ENCODE results near the gene STOML2. TPM values are rescaled to one million over a fixed set of nuclear protein-coding genes. Genes with fewer than 3 reads are reported as not detected.

STOML2 gene
- total RNA-seq, 1 experiment from 2014 or later = 109 TPM

DNA sequence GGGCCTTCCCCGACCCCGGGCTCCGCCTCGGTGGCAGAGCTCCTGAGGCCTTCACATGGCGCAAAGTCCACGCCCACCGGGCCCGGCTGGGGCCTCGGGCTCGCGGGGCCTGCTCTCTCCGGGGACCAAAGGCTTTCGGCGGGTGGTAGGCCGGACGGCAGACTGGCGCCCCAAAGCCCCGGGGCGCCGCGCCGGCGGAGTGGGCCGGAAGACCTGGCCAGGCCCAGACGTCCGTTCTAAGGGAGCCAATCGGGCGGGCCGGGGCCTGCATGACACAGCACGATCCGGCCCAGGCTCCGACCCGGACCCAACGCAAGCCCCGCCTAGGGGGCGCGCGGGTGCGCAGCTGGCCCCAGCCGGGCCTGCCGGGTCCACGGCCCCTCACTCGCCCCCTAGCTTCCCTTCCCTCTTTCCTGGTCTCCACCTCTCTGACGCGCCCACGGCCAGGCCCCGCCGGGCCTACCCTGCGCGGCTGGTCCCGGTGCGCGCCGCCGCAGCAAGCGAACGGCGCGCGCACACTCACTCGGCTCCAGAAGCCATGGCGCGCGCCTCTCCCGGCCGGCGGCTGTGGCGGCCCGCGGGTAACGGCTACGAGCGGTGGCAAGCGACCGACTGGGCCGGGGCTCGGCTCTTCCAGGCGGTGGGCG is 31.0 kb downstream of the STOML2 start:
- Histone ChIP-seq H3K9me2 (ENCODE audit: insufficient read depth) (no peaks in the 10 kb centered on the region), H3K27me3 (ENCODE audit: insufficient read depth, low read depth) (no peaks in the 10 kb centered on the region), H3K79me2 (ENCODE audit: low read depth) (peaks cover 49% of the 10 kb centered on the region), H3K4me3 (peak overlapping the region; percentile 91), H3K4me1 (replicated peaks; ENCODE audit: insufficient read depth) (peaks cover 17% of the 10 kb centered on the region), H3K4me2 (peak overlapping the region; percentile 99), H3F3A (ENCODE audit: insufficient read depth, low read depth) (peaks cover 22% of the 10 kb centered on the region), H2AFZ (peak overlapping the region; percentile 43; the same call in 1 of the 2 replicates), H3K27ac (peak overlapping the region; percentile 97), H4K20me1 (ENCODE audit: insufficient read depth) (peaks cover 47% of the 10 kb centered on the region), H3K36me3 (ENCODE audit: low read depth) (peaks cover 12% of the 10 kb centered on the region), H3K9me3 (ENCODE audit: insufficient read depth, low read depth) (no peaks in the 10 kb centered on the region)
- TF ChIP-seq CTCF (conservative IDR thresholded peaks at IDR 0.05) (peak; percentile 29; the same call in 1 of the 2 replicates), EZH2 (IDR thresholded peaks at IDR 0.05; ENCODE audit: low read depth) (no peak)
- BruUV-seq (replicated peaks) = no TSS peak
- POLR2A ChIA-PET (ENCODE audit: unreplicated experiment) = interaction anchor here (0.5 to 0.8 kb wide), 4 partner anchors 44 to 75 kb away, joined by 3 to 18 read pairs (median 5); partner anchors contain the start of gene ATOSB
- CTCF ChIA-PET = no interaction called here
- intact Hi-C loops (cut with micrococcal nuclease; ENCODE audit: unreplicated experiment) = loop anchor here (5.0 kb wide), 1 partner anchor 85 kb away; the partner anchor contains the start of gene DNAJB5
- DNase-seq = peak; percentile 48 to 65

DNA sequence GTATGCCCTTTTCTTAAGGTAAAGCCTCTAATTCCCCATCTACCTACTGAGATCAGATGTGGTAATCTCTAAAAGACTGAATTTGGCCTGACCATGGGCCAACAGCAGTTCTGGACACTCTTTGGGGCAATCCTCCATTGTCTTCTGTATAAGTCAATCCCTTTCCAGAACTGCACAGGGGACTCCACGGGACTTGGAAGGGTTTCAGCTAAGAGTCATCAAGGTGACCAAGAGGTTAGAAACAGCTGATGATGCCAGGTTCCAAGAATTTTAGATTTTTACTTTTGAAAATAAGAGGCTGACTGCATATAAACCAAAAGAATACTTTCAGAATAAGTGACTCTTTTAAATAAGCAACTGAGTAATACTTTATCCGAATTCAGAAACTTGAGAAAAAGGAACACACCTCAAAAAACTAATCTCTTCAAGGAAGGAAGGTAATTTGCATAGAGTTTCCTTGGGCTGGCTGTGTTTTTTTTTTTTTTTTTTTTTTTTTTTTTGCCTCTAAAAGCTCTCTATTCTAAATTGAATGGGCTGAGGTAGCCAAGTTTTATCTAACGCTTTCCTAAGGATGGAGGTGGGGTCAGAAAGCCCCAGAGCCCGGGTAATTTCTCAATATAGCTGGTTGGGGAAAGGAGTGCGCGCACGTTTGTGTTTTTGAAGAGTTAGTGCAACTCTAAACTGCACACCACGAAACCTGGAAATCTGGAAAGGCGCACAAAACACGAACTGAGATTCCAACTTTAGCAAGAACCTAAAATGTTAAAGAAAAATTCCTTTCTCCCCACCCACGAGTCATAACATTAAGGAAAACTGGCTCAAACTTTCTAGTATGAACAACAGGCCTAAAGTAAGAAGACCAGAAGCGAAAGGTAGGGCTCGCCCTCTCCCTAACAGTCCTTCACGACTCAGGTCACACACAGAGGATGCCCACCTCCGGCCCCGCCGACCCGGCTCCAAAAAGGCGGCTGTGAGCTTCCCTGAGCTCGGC is 31.8 kb downstream of the STOML2 start:
- peaks cover 54% of the 10 kb centered on the region for H4K20me1 ChIP-seq (ENCODE audit: insufficient read depth)
- H3K79me2 ChIP-seq (ENCODE audit: low read depth) = peaks cover 55% of the 10 kb centered on the region
- no peaks in the 10 kb centered on the region for H3K9me3 ChIP-seq (ENCODE audit: insufficient read depth, low read depth)
- peak overlapping the region; percentile 99 for H3K4me2 ChIP-seq
- H3K36me3 ChIP-seq (ENCODE audit: low read depth) = peaks cover 15% of the 10 kb centered on the region
- H3K27ac ChIP-seq = peak overlapping the region; percentile 97
- no TSS peak for BruUV-seq (replicated peaks)
- peaks cover 17% of the 10 kb centered on the region for H3K4me1 ChIP-seq (replicated peaks; ENCODE audit: insufficient read depth)
- peak overlapping the region; percentile 91 for H3K4me3 ChIP-seq
- DNase-seq = no peak
- H3K9me2 ChIP-seq (ENCODE audit: insufficient read depth) = no peaks in the 10 kb centered on the region
- ChIA-PET CTCF (interaction anchor here (0.6 kb wide), 1 partner anchor 406 kb away, joined by 6 read pairs; no protein-coding TSS in a partner anchor), POLR2A (ENCODE audit: unreplicated experiment) (interaction anchor here (0.5 to 0.7 kb wide), 4 partner anchors 43 to 367 kb away, joined by 3 to 18 read pairs (median 5); no protein-coding TSS in a partner anchor)
- intact Hi-C loops (cut with micrococcal nuclease; ENCODE audit: unreplicated experiment) = loop anchor here (5.0 kb wide), 1 partner anchor 84 kb away; the partner anchor contains the start of gene DNAJB5
- TF ChIP-seq EZH2 (IDR thresholded peaks at IDR 0.05; ENCODE audit: low read depth) (no peak), CTCF (conservative IDR thresholded peaks at IDR 0.05) (no peak)
- H3K27me3 ChIP-seq (ENCODE audit: insufficient read depth, low read depth) = no peaks in the 10 kb centered on the region
- no peak overlapping the region for H2AFZ ChIP-seq
- peaks cover 22% of the 10 kb centered on the region for H3F3A ChIP-seq (ENCODE audit: insufficient read depth, low read depth)

DNA sequence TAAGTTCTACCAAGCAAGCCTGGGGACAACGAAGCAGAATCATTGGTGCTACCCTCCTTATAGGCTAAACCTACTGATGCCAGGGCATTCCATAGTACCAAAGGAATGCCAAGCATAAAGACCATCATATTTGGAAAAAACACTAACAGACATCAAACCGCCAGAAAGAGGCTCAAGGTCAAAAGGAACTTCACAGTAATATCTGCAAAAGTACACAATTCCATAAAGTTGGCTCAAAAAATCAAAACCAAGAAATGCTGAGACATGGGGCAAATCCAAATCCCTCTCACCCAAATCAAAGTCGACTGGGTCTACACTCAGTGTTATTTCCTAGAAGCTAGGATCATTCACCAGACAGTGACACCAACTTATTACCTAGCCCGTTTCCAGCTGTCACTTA is 33.9 kb downstream of the STOML2 start:
- peak overlapping the region; percentile 99 for H3K4me2 ChIP-seq
- peaks cover 60% of the 10 kb centered on the region for H3K79me2 ChIP-seq (ENCODE audit: low read depth)
- ChIA-PET POLR2A (ENCODE audit: unreplicated experiment) (interaction anchor here (0.6 kb wide), 1 partner anchor 27 kb away, joined by 8 read pairs; the partner anchor contains the start of gene PIGO), CTCF (no interaction called here)
- no peak overlapping the region for H2AFZ ChIP-seq
- intact Hi-C loops (cut with micrococcal nuclease; ENCODE audit: unreplicated experiment) = no loop called here
- no TSS peak for BruUV-seq (replicated peaks)
- no peaks in the 10 kb centered on the region for H3K9me2 ChIP-seq (ENCODE audit: insufficient read depth)
- TF ChIP-seq CTCF (conservative IDR thresholded peaks at IDR 0.05) (no peak), EZH2 (IDR thresholded peaks at IDR 0.05; ENCODE audit: low read depth) (no peak)
- H3K27ac ChIP-seq = no peak overlapping the region
- H3K4me1 ChIP-seq (replicated peaks; ENCODE audit: insufficient read depth) = peaks cover 17% of the 10 kb centered on the region
- no peak for DNase-seq
- peaks cover 22% of the 10 kb centered on the region for H3F3A ChIP-seq (ENCODE audit: insufficient read depth, low read depth)
- H3K9me3 ChIP-seq (ENCODE audit: insufficient read depth, low read depth) = no peaks in the 10 kb centered on the region
- no peak overlapping the region for H3K4me3 ChIP-seq
- peaks cover 30% of the 10 kb centered on the region for H3K36me3 ChIP-seq (ENCODE audit: low read depth)
- H4K20me1 ChIP-seq (ENCODE audit: insufficient read depth) = peaks cover 63% of the 10 kb centered on the region
- H3K27me3 ChIP-seq (ENCODE audit: insufficient read depth, low read depth) = no peaks in the 10 kb centered on the region

Data from PC-9 (cell line).